Endothelial cell of umbilical vein (primary cell): Measurements from ENCODE around the gene PGS1. TPM values are rescaled to one million over a fixed set of nuclear protein-coding genes. Genes with fewer than 3 reads are reported as not detected.

Experiments
- BruUV-seq: library from RNA; stranded (reverse); fragments of 400-500 nt; replicated peaks from 2 replicates; lab custom pipeline; 2021; lab: Mats Ljungman, UMichigan
- CTCF ChIA-PET: fragments of 300-600, 350-600 bp; sonication (Branson Sonifier 250); formaldehyde crosslinking; loops from one replicate; lab custom pipeline; 2021; ENCODE audit warnings: antibody characterized with exemption, inconsistent platforms; lab: Charles Lee
- POLR2A ChIA-PET: fragments of 300-600, 350-600 bp; sonication (Branson Sonifier 250); formaldehyde crosslinking; loops from one replicate; lab custom pipeline; 2021; ENCODE audit warnings: antibody characterized with exemption, inconsistent platforms; lab: Charles Lee
- DNase-seq: peaks from one replicate; pipeline ENCODE4 v3.0.0-alpha.2; 2011; ENCODE audit warnings: low read depth, low spot score
- FAIRE-seq: peaks from 2 replicates; lab custom pipeline; 2011; peaks lifted over from hg19 to GRCh38; lab: Jason Lieb, UNC
- H2AFZ ChIP-seq: 2 replicates; pipeline ENCODE4 v1.6.0; 2012; ENCODE audit warnings: low read depth, low read length, control low read depth, inconsistent platforms
- H3K27ac ChIP-seq: 2 replicates; pipeline ENCODE4 v1.5.1; 2011; ENCODE audit warnings: low read depth, mild to moderate bottlenecking, control low read depth, low read length, moderate library complexity; ENCODE audit not compliant: insufficient read depth
- H3K27me3 ChIP-seq, 2 experiments: 2 replicates each; pipeline versions ENCODE4 v1.6.0 to v1.6.1; 2011; ENCODE audit warnings: low read length in 2 of 2, mixed read lengths in 1 of 2; ENCODE audit not compliant: control insufficient read depth in 2 of 2, insufficient read depth in 2 of 2
- H3K36me3 ChIP-seq, 2 experiments: 2 replicates in 1 of 2; 3 replicates in 1 of 2; pipeline ENCODE4 v1.5.1; 2011; ENCODE audit warnings: low read length in 2 of 2, mild to moderate bottlenecking in 1 of 2, moderate library complexity in 1 of 2; ENCODE audit not compliant: control insufficient read depth in 2 of 2, insufficient read depth in 2 of 2; ENCODE audit errors: extremely low read depth in 1 of 2
- H3K4me1 ChIP-seq: 3 replicates; pipeline ENCODE4 v1.5.1; 2011; ENCODE audit warnings: mild to moderate bottlenecking, low read length; ENCODE audit not compliant: control insufficient read depth, insufficient read depth; ENCODE audit errors: extremely low read depth
- H3K4me2 ChIP-seq: 2 replicates; pipeline ENCODE4 v1.6.1; 2011; ENCODE audit warnings: low read length, control low read depth, mixed read lengths; ENCODE audit not compliant: insufficient read depth
- H3K4me3 ChIP-seq, 3 experiments: fragments of 200-600 bp in 1 of 3; sonication (generic), shearing (Covaris generic) in 1 of 3; replicated peaks in 1 of 3; 2 replicates each; pipeline ENCODE4 v1.5.1; 2011 to 2016; ENCODE audit warnings: control low read depth in 3 of 3, low read length in 3 of 3, mild to moderate bottlenecking in 2 of 3, inconsistent platforms in 1 of 3, low read depth in 1 of 3, moderate library complexity in 1 of 3; ENCODE audit not compliant: insufficient read depth in 1 of 3
- H3K79me2 ChIP-seq: 2 replicates; pipeline ENCODE4 v1.6.0; 2012; ENCODE audit warnings: low read length, inconsistent platforms; ENCODE audit not compliant: control insufficient read depth, insufficient read depth
- H3K9ac ChIP-seq: replicated peaks from 2 replicates; pipeline ENCODE3; 2011; ENCODE audit warnings: low read length, control low read depth; ENCODE audit not compliant: insufficient read depth; ENCODE audit errors: extremely low read depth
- H3K9me1 ChIP-seq: replicated peaks from 3 replicates; pipeline ENCODE4 v1.6.0; 2011; ENCODE audit warnings: mild to moderate bottlenecking, low read length; ENCODE audit not compliant: control insufficient read depth, insufficient read depth; ENCODE audit errors: extremely low read depth
- H3K9me3 ChIP-seq: replicated peaks from 2 replicates; pipeline ENCODE4 v1.5.1; 2012; ENCODE audit warnings: low read length, inconsistent platforms; ENCODE audit not compliant: control insufficient read depth, insufficient read depth
- H4K20me1 ChIP-seq: replicated peaks from 2 replicates; pipeline ENCODE3; 2011; ENCODE audit warnings: mild to moderate bottlenecking, low read length; ENCODE audit not compliant: control insufficient read depth, insufficient read depth; ENCODE audit errors: extremely low read depth
- EZH2 ChIP-seq: IDR thresholded peaks from 2 replicates; pipeline ENCODE4 v1.6.1; 2012; ENCODE audit warnings: borderline replicate concordance, low read depth, mild to moderate bottlenecking, moderate library complexity, low read length, inconsistent platforms; ENCODE audit not compliant: severe bottlenecking
- FOS ChIP-seq: IDR thresholded peaks from 2 replicates; pipeline ENCODE4 v1.6.1; 2011; ENCODE audit warnings: mild to moderate bottlenecking, low read length, moderate library complexity, borderline replicate concordance; ENCODE audit not compliant: insufficient read depth
- GATA2 ChIP-seq: IDR thresholded peaks from 2 replicates; pipeline ENCODE4 v1.7.0; 2011; ENCODE audit warnings: low read depth, mild to moderate bottlenecking, moderate library complexity, mixed read lengths, low read length; ENCODE audit not compliant: insufficient read length, insufficient read depth
- JUN ChIP-seq: IDR thresholded peaks from 2 replicates; pipeline ENCODE4 v1.6.1; 2011; ENCODE audit warnings: borderline replicate concordance, low read depth; ENCODE audit not compliant: insufficient read length, insufficient read depth
- MYC ChIP-seq: IDR thresholded peaks from one replicate; pipeline ENCODE4 v1.6.1; 2011; ENCODE audit warnings: mild to moderate bottlenecking, low read depth, low read length
- POLR2A ChIP-seq: IDR thresholded peaks from 2 replicates; pipeline ENCODE4 v1.6.1; 2012; ENCODE audit warnings: low read depth, mild to moderate bottlenecking, control low read depth, low read length
- dilution Hi-C: fragments of 300-500 bp; cut with MboI; formaldehyde crosslinking; loops from one replicate; pipeline ENCODE4 v1.15.0; 2019; ENCODE audit warnings: low sequenced_read_pairs; ENCODE audit not compliant: extremely low pct_ligation_motif_present
- intact Hi-C: fragments of 100-400 bp; cut with micrococcal nuclease; formaldehyde crosslinking; loops from one replicate; pipeline ENCODE4 v1.10.0; 2022
- polyA plus RNA-seq, 4 experiments: library from polyadenylated mRNA; depleted of rRNA in 3 of 4; stranded (reverse) in 3 of 4; unstranded in 1 of 4; fragments of >200 nt; gene quantifications; 2 replicates each; pipeline versions ENCODE4 v1.2.1 to v1.2.3, GENCODE V29; 2011 to 2012; ENCODE audit warnings: missing spikeins in 1 of 4
- total RNA-seq: library from RNA; stranded (reverse); gene quantifications from 2 replicates; pipeline ENCODE4 v1.2.3, GENCODE V29; 2021
- TF ChIP-seq, protein P1 (sequence below): IDR thresholded peaks from 2 replicates; pipeline ENCODE4 v1.6.1; 2011; ENCODE audit not compliant: insufficient read depth, insufficient read length

The PGS1 gene
- total and polyA plus RNA-seq, 2 donors (not counting 3 experiments of a cell fraction or from before 2014, with no cell fraction given): 50.8 to 66.0 TPM

DNA sequence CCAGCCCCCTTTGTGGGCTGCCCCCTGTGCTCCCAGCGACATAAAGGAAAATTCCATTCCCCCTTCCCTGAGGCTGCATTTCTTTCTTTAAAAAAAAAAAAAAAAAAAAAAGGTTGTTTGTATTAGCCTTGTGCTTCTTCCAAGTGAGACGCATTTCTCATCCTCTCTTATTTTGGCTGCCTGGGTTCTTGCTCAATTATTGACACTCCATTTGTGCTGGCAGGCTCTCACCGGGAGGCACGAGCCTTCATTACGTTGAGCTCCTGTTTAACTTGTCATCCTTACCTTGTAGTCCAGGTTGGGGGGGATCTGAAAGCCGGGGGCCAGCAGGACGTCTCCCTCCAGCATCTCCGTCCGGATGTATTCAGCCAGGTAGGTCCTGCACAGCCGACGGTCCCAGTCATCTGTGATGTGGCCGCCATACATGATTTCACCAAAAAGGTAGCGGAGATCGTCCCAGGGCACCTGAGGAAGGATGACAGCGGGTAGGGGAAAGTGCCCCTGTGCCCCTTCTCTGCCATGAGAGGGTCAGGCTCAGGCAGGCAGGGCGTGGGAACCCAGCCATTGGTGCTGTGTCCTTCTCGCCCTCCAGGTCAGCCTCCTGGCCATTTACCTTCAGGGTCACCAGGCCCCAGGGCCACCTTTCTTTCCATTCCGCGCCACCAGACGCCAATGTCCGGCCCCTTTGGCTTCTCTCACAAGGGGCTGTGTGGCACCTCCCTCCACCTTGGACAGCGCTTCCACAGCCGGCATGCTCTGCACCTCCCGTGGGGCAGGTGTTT lies 50.6 kb downstream of the PGS1 start:
- TF ChIP-seq JUN (no peak), FOS (no peak)
- ChIA-PET POLR2A (no interaction called here), CTCF (no interaction called here)
- Histone ChIP-seq H2AFZ (no peak overlapping the region), H3K79me2 (no peaks in the 10 kb centered on the region), H3K4me1 (no peaks in the 10 kb centered on the region), H3K27ac (no peak overlapping the region), H3K4me3 (no peak overlapping the region), H3K9ac (no peak overlapping the region), H3K9me1 (no peaks in the 10 kb centered on the region), H3K36me3 (peaks cover 2 to 32% of the 10 kb centered on the region in 2 experiments), H3K27me3 (no peaks in the 10 kb centered on the region), H4K20me1 (no peaks in the 10 kb centered on the region), H3K4me2 (no peak overlapping the region), H3K9me3 (no peaks in the 10 kb centered on the region)
- FAIRE-seq (no peak), DNase-seq (no peak)
- dilution Hi-C loops (no loop called here), intact Hi-C loops (no loop called here)
- no TSS peak for BruUV-seq

DNA sequence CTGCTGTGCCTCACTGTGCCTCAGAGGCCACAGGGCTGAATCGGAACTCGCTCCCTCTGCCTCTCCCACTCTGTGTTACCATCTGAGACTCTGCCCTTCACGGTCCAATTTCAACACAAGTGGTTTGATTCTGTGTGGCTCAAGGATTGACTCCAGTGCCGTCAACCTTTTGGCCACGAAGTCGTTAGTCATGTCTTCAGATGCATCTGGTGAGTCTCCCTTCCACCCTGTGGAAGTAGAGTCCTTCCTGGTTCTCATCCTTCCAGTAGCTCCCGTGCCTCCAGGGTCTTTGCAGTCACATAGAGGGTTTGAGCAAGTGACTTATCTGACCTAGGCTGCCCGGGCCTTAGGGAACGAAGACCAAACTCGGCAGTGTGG lies 51.2 kb downstream of the PGS1 start:
- no TSS peak for BruUV-seq

More for the DNA sequence above, 51.2 kb downstream of the PGS1 start:
- Histone ChIP-seq H3K9me3 (no peaks in the 10 kb centered on the region), H2AFZ (no peak overlapping the region), H3K9me1 (no peaks in the 10 kb centered on the region), H3K36me3 (peaks cover 2 to 28% of the 10 kb centered on the region in 2 experiments), H3K9ac (no peak overlapping the region), H4K20me1 (no peaks in the 10 kb centered on the region), H3K4me2 (no peak overlapping the region), H3K27me3 (no peaks in the 10 kb centered on the region), H3K79me2 (no peaks in the 10 kb centered on the region), H3K4me3 (no peak overlapping the region), H3K4me1 (no peaks in the 10 kb centered on the region), H3K27ac (no peak overlapping the region)
- DNase-seq (no peak), FAIRE-seq (no peak)
- ChIA-PET CTCF (no interaction called here), POLR2A (no interaction called here)
- dilution Hi-C loops (no loop called here), intact Hi-C loops (no loop called here)
- no peak for TF ChIP-seq POLR2A
- TF ChIP-seq GATA2: no peak
- TF ChIP-seq, protein P1, sequence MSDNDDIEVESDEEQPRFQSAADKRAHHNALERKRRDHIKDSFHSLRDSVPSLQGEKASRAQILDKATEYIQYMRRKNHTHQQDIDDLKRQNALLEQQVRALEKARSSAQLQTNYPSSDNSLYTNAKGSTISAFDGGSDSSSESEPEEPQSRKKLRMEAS: no peak
- no peak for TF ChIP-seq EZH2
- no peak for TF ChIP-seq FOS
- TF ChIP-seq MYC: no peak
